Measurements from ENCODE around the gene ECEL1.

The ECEL1 gene

GRCh38 chr2:232498452-232498851, 10.8 kb upstream of the ECEL1 start:
- no peak for DNase-seq (ENCODE audit: low read depth in 2 of 2)

GRCh38 chr2:232497348-232497747, 9.7 kb upstream of the ECEL1 start:
- no peak for DNase-seq (ENCODE audit: low read depth in 2 of 2)

GRCh38 chr2:232496501-232497270, 9.1 kb upstream of the ECEL1 start:
- no peak for DNase-seq (ENCODE audit: low read depth in 2 of 2)

GRCh38 chr2:232495292-232495691, 7.7 kb upstream of the ECEL1 start:
- no peak for DNase-seq (ENCODE audit: low read depth in 2 of 2)

- no peak for DNase-seq (ENCODE audit: low read depth in 2 of 2)
Measured at GRCh38 chr2:232494542-232494941, 6.9 kb upstream of the ECEL1 start.

- DNase-seq (ENCODE audit: low read depth in 2 of 2): no peak
Measured at GRCh38 chr2:232493701-232494474, 6.3 kb upstream of the ECEL1 start.

GRCh38 chr2:232492963-232493700, 5.5 kb upstream of the ECEL1 start:
- no peak for DNase-seq (ENCODE audit: low read depth in 2 of 2)

GRCh38 chr2:232492236-232492848, 4.7 kb upstream of the ECEL1 start:
- DNase-seq (ENCODE audit: low read depth in 2 of 2): no peak

GRCh38 chr2:232491139-232491780, 3.6 kb upstream of the ECEL1 start:
- DNase-seq (ENCODE audit: low read depth in 2 of 2): no peak

GRCh38 chr2:232490221-232491138, 2.8 kb upstream of the ECEL1 start:
- DNase-seq (ENCODE audit: low read depth in 2 of 2): no peak

- no peak for DNase-seq (ENCODE audit: low read depth in 2 of 2)
Measured at GRCh38 chr2:232489516-232490220, 2.0 kb upstream of the ECEL1 start.

GRCh38 chr2:232488721-232489300, 1.2 kb upstream of the ECEL1 start:
- no peak for DNase-seq (ENCODE audit: low read depth in 2 of 2)

GRCh38 chr2:232488097-232488711, 570 bp upstream of the ECEL1 start:
- no peak for DNase-seq (ENCODE audit: low read depth in 2 of 2)

GRCh38 chr2:232486558-232487384, 863 bp downstream of the ECEL1 start:
- no peak for DNase-seq (ENCODE audit: low read depth in 2 of 2)

- DNase-seq (ENCODE audit: low read depth in 2 of 2): no peak
Measured at GRCh38 chr2:232485757-232486557, 1.7 kb downstream of the ECEL1 start.

GRCh38 chr2:232485348-232485756, 2.3 kb downstream of the ECEL1 start:
- no peak for DNase-seq (ENCODE audit: low read depth in 2 of 2)

- no peak for DNase-seq (ENCODE audit: low read depth in 2 of 2)
Measured at GRCh38 chr2:232484628-232485347, 2.8 kb downstream of the ECEL1 start.

Data from stimulated activated CD8-positive, alpha-beta memory T cell treated with anti-CD3 and anti-CD28 coated beads, Interleukin-2, amount 100 ng/mL, for 1 hour (primary cell).